GM06990 (cell line): Measurements from ENCODE around the gene EHD4.

Source experiments
- DNase-seq: peaks from one replicate; pipeline ENCODE4 v3.0.0-alpha.2; 2011; ENCODE audit not compliant: insufficient read length; ENCODE audit errors: extremely low read depth
- H3K27me3 ChIP-seq: replicated peaks from 2 replicates; pipeline ENCODE4 v1.6.0; 2011; ENCODE audit warnings: low read length; ENCODE audit not compliant: control insufficient read depth, insufficient read depth
- H3K36me3 ChIP-seq: 2 replicates; pipeline ENCODE4 v1.5.1; 2011; ENCODE audit warnings: low read length; ENCODE audit not compliant: control insufficient read depth, insufficient read depth
- H3K4me3 ChIP-seq: replicated peaks from 2 replicates; pipeline ENCODE4 v1.5.1; 2011; ENCODE audit warnings: low read depth, mild to moderate bottlenecking, control low read depth, low read length
- CTCF ChIP-seq: IDR thresholded peaks from 2 replicates; pipeline ENCODE4 v1.5.1; 2011; ENCODE audit warnings: low read length, control low read depth, mild to moderate bottlenecking, inconsistent platforms; ENCODE audit not compliant: insufficient read depth, poor library complexity, severe bottlenecking

EHD4 gene

GRCh38 chr15:41882689-41883483 lies 89.5 kb downstream of the EHD4 start:
- no peak for TF ChIP-seq CTCF
- no peak overlapping the region for H3K4me3 ChIP-seq
- DNase-seq, result no peak

GRCh38 chr15:41881920-41882688 lies 90.3 kb downstream of the EHD4 start:
- no peak for DNase-seq
- H3K4me3 ChIP-seq, result no peak overlapping the region
- peaks cover 5% of the 10 kb centered on the region for H3K27me3 ChIP-seq
- TF ChIP-seq CTCF, result no peak
- H3K36me3 ChIP-seq, result no peaks in the 10 kb centered on the region

More at GRCh38 chr15:41882689-41883483, 89.5 kb downstream of the EHD4 start:
- H3K36me3 ChIP-seq, result no peaks in the 10 kb centered on the region
- peaks cover 5% of the 10 kb centered on the region for H3K27me3 ChIP-seq

- no peaks in the 10 kb centered on the region for H3K36me3 ChIP-seq
- no peak for TF ChIP-seq CTCF
- H3K4me3 ChIP-seq, result no peak overlapping the region
- H3K27me3 ChIP-seq, result peaks cover 5% of the 10 kb centered on the region
- no peak for DNase-seq
These were observed 90.8 kb downstream of the EHD4 start for GRCh38 chr15:41881550-41881919.

DNA sequence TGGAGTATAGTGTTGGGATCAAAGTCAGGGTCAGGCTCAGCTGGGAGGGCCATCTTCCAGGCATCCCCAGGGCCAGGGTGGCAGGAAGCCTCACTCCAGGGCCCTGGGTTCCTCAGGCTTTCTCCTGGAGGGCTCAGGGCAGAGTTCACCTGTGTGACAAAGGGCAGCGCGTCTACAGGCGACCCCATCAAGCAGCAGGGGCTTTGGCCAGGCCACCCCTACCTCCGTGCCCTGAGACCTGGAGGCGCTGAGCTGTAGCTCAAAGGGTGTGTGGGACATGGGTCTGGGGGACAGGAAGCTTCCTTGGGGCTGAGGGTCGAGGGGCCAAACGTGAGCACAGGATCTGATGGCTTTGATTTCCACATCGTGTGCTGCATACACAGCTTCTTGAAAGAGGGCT lies 91.3 kb downstream of the EHD4 start:
- DNase-seq, result no peak
- peaks cover 7% of the 10 kb centered on the region for H3K27me3 ChIP-seq
- no peak for TF ChIP-seq CTCF

GRCh38 chr15:41880156-41880877 lies 92.0 kb downstream of the EHD4 start:
- Histone ChIP-seq H3K36me3 (no peaks in the 10 kb centered on the region), H3K27me3 (peaks cover 7% of the 10 kb centered on the region), H3K4me3 (no peak overlapping the region)
- no peak for DNase-seq
- no peak for TF ChIP-seq CTCF

More for the DNA sequence above, 91.3 kb downstream of the EHD4 start:
- Histone ChIP-seq H3K36me3 (no peaks in the 10 kb centered on the region), H3K4me3 (no peak overlapping the region)
